GM21360 (cell line): ENCODE data around the gene LGALS9C.
"Not testable (repeated sequence)": the region's sequence is repeated elsewhere in the genome, so short reads cannot be mapped to it uniquely, and the experiment has no call there.

Experiments
- ATAC-seq: cut with Tn5 transposase; IDR thresholded peaks from one replicate; pipeline ENCODE4 v1.9.1; 2021; ENCODE audit warnings: mild to moderate bottlenecking, moderate library complexity; ENCODE audit not compliant: unreplicated experiment

Gene LGALS9C

DNA sequence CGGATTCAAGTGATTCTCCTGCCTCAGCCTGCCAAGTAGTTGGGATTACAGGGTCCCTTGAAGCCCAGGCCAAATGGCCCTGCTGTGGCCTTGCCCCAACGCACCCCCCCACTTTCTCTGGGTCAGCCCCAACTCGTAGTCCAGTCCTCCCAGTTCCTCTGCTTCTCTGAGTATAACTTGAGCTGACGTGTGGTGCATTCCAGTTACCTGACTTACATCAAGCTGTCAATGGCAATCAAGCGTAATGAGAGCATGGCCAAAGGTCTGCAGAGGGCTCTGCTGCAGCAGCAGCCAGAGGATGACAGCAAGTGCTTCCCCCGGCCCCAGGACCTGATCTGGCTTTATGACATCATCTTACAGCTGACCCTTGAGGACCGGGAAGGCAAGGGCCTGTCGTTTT lies 50.8 kb downstream of the LGALS9C start:
- not testable (repeated sequence) for ATAC-seq

DNA sequence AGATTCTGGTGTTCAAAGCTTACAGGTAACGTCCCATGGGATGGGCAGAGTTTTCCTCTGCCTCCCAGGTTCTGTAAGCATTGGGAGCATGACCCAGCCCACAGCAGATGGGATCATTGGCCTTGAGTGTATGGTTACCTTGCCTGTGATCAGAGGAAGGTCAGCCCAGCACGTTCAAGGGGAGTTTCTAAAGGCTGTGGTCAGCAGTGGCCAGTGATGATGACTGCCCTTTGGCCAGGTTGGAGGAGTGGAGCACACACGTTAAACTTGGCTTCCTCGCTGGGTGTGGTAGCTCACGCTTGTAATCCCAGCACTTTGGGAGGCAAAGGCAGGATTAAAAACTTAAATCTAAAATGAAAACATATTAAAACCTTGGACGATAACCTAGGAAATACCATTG lies 51.8 kb downstream of the LGALS9C start:
- not testable (repeated sequence) for ATAC-seq

DNA sequence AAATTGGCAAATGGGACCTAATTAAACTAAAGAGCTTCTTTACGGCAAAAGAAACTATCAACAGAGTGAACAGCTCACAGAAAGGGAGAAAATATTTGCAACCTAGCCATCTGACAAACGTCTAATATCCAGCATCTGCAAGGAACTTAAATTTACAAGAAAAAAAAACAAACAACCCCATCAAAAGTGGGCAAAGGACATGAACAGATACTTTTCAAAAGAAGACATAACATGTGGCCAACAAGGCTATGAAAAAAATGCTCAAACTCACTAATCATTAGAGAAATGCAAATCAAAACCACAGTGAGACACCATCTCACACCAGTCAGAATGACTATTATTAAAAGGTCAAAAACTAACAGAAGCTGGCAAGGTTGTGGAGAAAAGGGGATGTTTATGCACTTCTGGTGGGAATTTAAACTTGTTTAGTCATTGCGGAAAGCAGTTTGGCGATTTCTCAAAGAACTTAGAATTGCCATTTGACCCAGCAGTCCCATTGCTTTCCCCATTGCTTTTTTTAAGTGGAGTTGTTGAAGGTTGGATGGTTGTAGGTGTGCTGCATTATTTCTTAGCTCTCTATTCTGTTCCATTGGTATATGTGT lies 52.4 kb downstream of the LGALS9C start:
- not testable (repeated sequence) for ATAC-seq

DNA sequence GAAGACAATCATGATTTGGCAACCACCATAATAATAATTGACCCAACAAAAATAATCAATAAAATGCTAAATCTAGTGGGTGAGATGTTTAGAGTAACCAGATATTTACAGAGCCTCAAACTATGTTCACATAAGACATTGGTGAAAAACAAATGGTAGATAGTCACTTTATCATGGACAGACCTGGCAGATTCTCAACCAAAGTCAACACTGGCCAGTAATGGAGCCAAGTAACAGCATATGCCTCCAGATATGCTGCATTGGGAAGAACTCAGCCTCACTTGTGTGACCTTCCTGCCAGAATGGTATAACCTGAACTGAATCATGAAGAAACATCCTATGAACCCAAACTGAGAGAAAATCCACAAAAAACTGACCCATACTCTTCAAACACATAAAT lies 53.8 kb downstream of the LGALS9C start:
- ATAC-seq = not testable (repeated sequence)

DNA sequence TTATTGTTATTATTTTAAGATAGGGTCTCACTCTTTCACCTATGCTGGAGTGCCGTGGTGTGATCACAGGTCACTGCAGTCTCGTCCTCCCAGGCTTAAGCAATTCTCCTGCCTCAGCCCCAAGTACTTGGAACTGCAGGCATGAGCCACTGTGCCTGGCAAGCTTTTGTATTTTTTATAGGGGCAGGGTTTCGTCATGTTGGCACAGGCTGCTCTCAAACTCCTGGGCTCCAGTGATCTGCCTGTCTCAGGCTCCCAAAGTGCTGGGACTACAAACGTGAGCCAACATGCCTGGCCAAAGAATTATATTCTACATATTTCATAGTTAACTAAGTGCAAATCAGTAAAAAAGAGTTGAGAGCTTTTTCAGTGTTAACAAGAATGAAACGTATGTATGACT lies 65.6 kb downstream of the LGALS9C start:
- ATAC-seq = not testable (repeated sequence)

DNA sequence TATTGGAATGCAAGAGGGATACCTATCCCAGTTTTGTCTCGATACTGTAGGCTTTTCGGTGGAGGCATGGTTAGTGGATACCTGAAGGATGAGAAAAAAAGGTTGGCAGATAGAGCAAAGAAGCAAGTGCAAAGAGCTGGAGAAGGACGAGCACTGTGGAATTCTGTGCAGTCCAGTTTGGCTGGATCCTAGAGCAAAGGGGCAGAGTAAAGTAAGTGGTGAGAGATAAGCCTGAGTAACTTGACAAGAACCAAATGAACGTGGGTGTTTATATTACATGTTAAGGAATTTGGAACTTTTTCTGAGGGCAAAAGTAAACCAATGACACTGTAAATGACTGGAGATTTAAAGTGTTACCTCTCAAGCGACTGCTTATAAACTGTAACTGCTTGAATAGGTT lies 66.3 kb downstream of the LGALS9C start:
- not testable (repeated sequence) for ATAC-seq
